Transverse colon (tissue), 4 donors: Measurements from ENCODE around the gene TAS2R39. TPM values are rescaled to one million over a fixed set of nuclear protein-coding genes. Genes with fewer than 3 reads are reported as not detected.
"Not testable (repeated sequence)": the region's sequence is repeated elsewhere in the genome, so short reads cannot be mapped to it uniquely, and the experiment has no call there.

Experiments
- DNase-seq: peaks from one replicate; pipeline ENCODE4 v3.0.0-alpha.2; 2019
- H3K27ac ChIP-seq, 4 donors: fragments of 200-600 bp; sonication (generic); 2 replicates each; pipeline ENCODE4 v1.5.1; 2016 to 2018; ENCODE audit warnings: inconsistent platforms in 4 of 4
- H3K27me3 ChIP-seq: fragments of 200-600 bp; sonication (generic); 2 replicates; pipeline ENCODE4 v1.5.1; 2017; ENCODE audit warnings: inconsistent platforms
- H3K36me3 ChIP-seq, 4 donors: fragments of 200-600 bp; sonication (generic); 2 replicates each; pipeline ENCODE4 v1.5.1; 2017 to 2019; ENCODE audit warnings: inconsistent platforms in 4 of 4
- H3K4me1 ChIP-seq, 4 donors: fragments of 200-600 bp; sonication (generic); 2 replicates each; pipeline ENCODE4 v1.5.1; 2017 to 2020; ENCODE audit warnings: inconsistent platforms in 4 of 4
- H3K4me3 ChIP-seq, 4 donors: fragments of 200-600 bp; sonication (generic); 1 replicate in 1 of 4; 2 replicates in 3 of 4; pipeline versions ENCODE4 v1.5.1 to v1.6.1; 2017 to 2019; ENCODE audit warnings: inconsistent platforms in 4 of 4
- H3K9me3 ChIP-seq, 2 donors: fragments of 200-600 bp; sonication (generic); 2 replicates each; pipeline ENCODE4 v1.5.1; 2017 to 2019; ENCODE audit warnings: inconsistent platforms in 2 of 2
- CTCF ChIP-seq, 5 experiments: fragments of 200-600 bp in 3 of 5; fragments of 450-650 bp in 2 of 5; sonication (generic) in 3 of 5; IDR thresholded peaks; 1 replicate in 2 of 5; 2 replicates in 3 of 5; pipeline ENCODE4 v1.5.1; 2016 to 2017; ENCODE audit warnings: antibody characterized with exemption in 5 of 5, inconsistent platforms in 3 of 5, mild to moderate bottlenecking in 2 of 5, moderate library complexity in 1 of 5
- EP300 ChIP-seq: sonication (generic); formaldehyde crosslinking; IDR thresholded peaks from one replicate; pipeline ENCODE4 v1.6.1; 2017; ENCODE audit warnings: antibody characterized with exemption, low read depth
- POLR2A ChIP-seq: fragments of 450-650 bp; IDR thresholded peaks from one replicate; pipeline ENCODE4 v1.6.1; 2016; ENCODE audit warnings: antibody characterized with exemption, mild to moderate bottlenecking, moderate library complexity
- POLR2AphosphoS5 ChIP-seq, 3 donors: sonication (generic); formaldehyde crosslinking; IDR thresholded peaks; one replicate each; pipeline ENCODE4 v1.6.1; 2016; ENCODE audit warnings: antibody characterized with exemption in 3 of 3
- WGBS, 2 donors: methylation state at CpG; one replicate each; pipeline ENCODE4 v1.1.5; 2018; ENCODE audit warnings: low coverage in 1 of 2; 5-methylcytosine and 5-hydroxymethylcytosine counted together
- in situ Hi-C, 4 donors: fragments of 200-750 bp; cut with MboI; loops; one replicate each; pipeline versions ENCODE4 v1.15.0 to v1.15.1; 2017; ENCODE audit warnings: low sequenced_read_pairs in 3 of 4, low pct_ligation_motif_present in 1 of 4, low pct_unique_long_range_greater_than_20kb in 1 of 4
- intact Hi-C: fragments of 100-400 bp; cut with DNase I; formaldehyde crosslinking; loops from one replicate; pipeline ENCODE4 v1.15.1; 2023; ENCODE audit warnings: low total_unique reads
- total RNA-seq, 4 donors: library from RNA; depleted of rRNA; stranded (reverse); fragments of >200 nt; gene quantifications; one replicate each; pipeline ENCODE4 v1.1.0, GENCODE V29; 2016

The TAS2R39 gene
- total RNA-seq, 4 donors from 2014 or later: not detected

GRCh38 chr7:143171697-143172096 lies 11.5 kb upstream of the TAS2R39 start:
- intact Hi-C loops (no loop called here), in situ Hi-C loops (no loop called here)
- H3K4me3 ChIP-seq: peak overlapping the region in 2 of 4 donors; percentile 12 to 33
- peaks cover 0 to 15% (median 8%) of the 10 kb centered on the region in 4 donors for H3K4me1 ChIP-seq
- peak overlapping the region in 3 of 4 donors; percentile 21 to 39 (median 31) for H3K27ac ChIP-seq
- no peaks in the 10 kb centered on the region for H3K9me3 ChIP-seq
- TF ChIP-seq CTCF (IDR thresholded peaks at IDR 0.05): no peak
- TF ChIP-seq POLR2AphosphoS5 (IDR thresholded peaks at IDR 0.05): no peak
- no peak for TF ChIP-seq EP300
- TF ChIP-seq POLR2A: no peak
- DNase-seq: no peak
- H3K36me3 ChIP-seq: no peaks in the 10 kb centered on the region
- H3K27me3 ChIP-seq: no peaks in the 10 kb centered on the region

GRCh38 chr7:143172354-143172753 lies 10.9 kb upstream of the TAS2R39 start:
- H3K27ac ChIP-seq: peak overlapping the region in 3 of 4 donors; percentile 21 to 39 (median 31)
- 37 to 48% methylated on average over 2 to 4 of the region's 4 CpGs for WGBS, 2 donors
- peak overlapping the region in 2 of 4 donors; percentile 12 to 33 for H3K4me3 ChIP-seq
- H3K27me3 ChIP-seq: no peaks in the 10 kb centered on the region
- DNase-seq: peak; percentile 66
- in situ Hi-C loops: no loop called here
- intact Hi-C loops: no loop called here
- no peak for TF ChIP-seq POLR2AphosphoS5 (IDR thresholded peaks at IDR 0.05)
- TF ChIP-seq CTCF (IDR thresholded peaks at IDR 0.05): no peak
- TF ChIP-seq POLR2A: no peak
- TF ChIP-seq EP300: no peak
- H3K36me3 ChIP-seq: no peaks in the 10 kb centered on the region
- peaks cover 0 to 5% of the 10 kb centered on the region in 2 donors for H3K9me3 ChIP-seq
- H3K4me1 ChIP-seq: peaks cover 0 to 15% (median 8%) of the 10 kb centered on the region in 4 donors

- TF ChIP-seq EP300 (no peak), CTCF (IDR thresholded peaks at IDR 0.05) (no peak), POLR2AphosphoS5 (IDR thresholded peaks at IDR 0.05) (no peak), POLR2A (no peak)
- intact Hi-C loops: no loop called here
- in situ Hi-C loops: no loop called here
- WGBS, 2 donors: 94 to 98% methylated on average over 3 to 5 of the region's 5 CpGs
- Histone ChIP-seq H3K27ac (no peak overlapping the region), H3K27me3 (no peaks in the 10 kb centered on the region), H3K9me3 (peaks cover 0 to 15% of the 10 kb centered on the region in 2 donors), H3K4me3 (no peak overlapping the region), H3K4me1 (peaks cover 0 to 15% (median 8%) of the 10 kb centered on the region in 4 donors), H3K36me3 (no peaks in the 10 kb centered on the region)
- DNase-seq: no peak
Observed at GRCh38 chr7:143176128-143176527, 7.1 kb upstream of the TAS2R39 start.

GRCh38 chr7:143177374-143178119 lies 5.7 kb upstream of the TAS2R39 start:
- intact Hi-C loops (no loop called here), in situ Hi-C loops (no loop called here)
- Histone ChIP-seq H3K36me3 (no peaks in the 10 kb centered on the region), H3K27ac (no peak overlapping the region), H3K9me3 (peaks cover 0 to 15% of the 10 kb centered on the region in 2 donors), H3K27me3 (no peaks in the 10 kb centered on the region), H3K4me1 (peaks cover 0 to 3% (median under 1%) of the 10 kb centered on the region in 4 donors), H3K4me3 (no peak overlapping the region)
- TF ChIP-seq POLR2A (no peak), CTCF (IDR thresholded peaks at IDR 0.05) (no peak), POLR2AphosphoS5 (IDR thresholded peaks at IDR 0.05) (no peak), EP300 (no peak)
- no peak for DNase-seq
- 87% methylated on average over 2 of the region's 2 CpGs for WGBS, 2 donors

GRCh38 chr7:143180771-143181170 lies 2.4 kb upstream of the TAS2R39 start:
- H3K27me3 ChIP-seq, H3K36me3 ChIP-seq, H3K4me1 ChIP-seq, intact Hi-C loops, H3K27ac ChIP-seq, DNase-seq, H3K4me3 ChIP-seq, in situ Hi-C loops: not testable (repeated sequence)
- peaks cover 0 to 15% of the 10 kb centered on the region in 2 donors for H3K9me3 ChIP-seq
- WGBS, 2 donors: 95 to 98% methylated on average over 4 of the region's 4 CpGs
